NCI-H1436 treated with DMSO at 0.1 percent for 48 hours (cell line): ENCODE measurements around the gene ADCY5.

ENCODE experiments used
- DNase-seq: peaks from one replicate; lab custom pipeline; 2025; lab: John Stamatoyannopoulos, UW

ADCY5 gene

GRCh38 chr3:123367467-123368154, 81.3 kb downstream of the ADCY5 start:
- no peak for DNase-seq

- no peak for DNase-seq
These were observed 83.3 kb downstream of the ADCY5 start for GRCh38 chr3:123365450-123366143.

GRCh38 chr3:123361071-123361470, 87.8 kb downstream of the ADCY5 start:
- no peak for DNase-seq

- no peak for DNase-seq
These were observed 91.6 kb downstream of the ADCY5 start for GRCh38 chr3:123357275-123357674.

- no peak for DNase-seq
These were observed 95.0 kb downstream of the ADCY5 start for GRCh38 chr3:123353850-123354233.

- DNase-seq = no peak
These were observed 95.6 kb downstream of the ADCY5 start for GRCh38 chr3:123353227-123353849.

- DNase-seq = no peak
These were observed 96.7 kb downstream of the ADCY5 start for GRCh38 chr3:123352134-123352554.

- no peak for DNase-seq
These were observed 97.4 kb downstream of the ADCY5 start for GRCh38 chr3:123351501-123351900.

GRCh38 chr3:123350971-123351370, 97.9 kb downstream of the ADCY5 start:
- no peak for DNase-seq

GRCh38 chr3:123349566-123350435, 99.1 kb downstream of the ADCY5 start:
- DNase-seq = no peak

GRCh38 chr3:123349201-123349535, 99.7 kb downstream of the ADCY5 start:
- DNase-seq = no peak

GRCh38 chr3:123348471-123349200, 100.3 kb downstream of the ADCY5 start:
- DNase-seq = no peak

- no peak for DNase-seq
These were observed 101.1 kb downstream of the ADCY5 start for GRCh38 chr3:123347691-123348264.

GRCh38 chr3:123347205-123347604, 101.7 kb downstream of the ADCY5 start:
- DNase-seq = no peak

GRCh38 chr3:123346021-123346420, 102.9 kb downstream of the ADCY5 start:
- no peak for DNase-seq

- no peak for DNase-seq
These were observed 103.8 kb downstream of the ADCY5 start for GRCh38 chr3:123344907-123345594.

- DNase-seq = no peak
These were observed 104.5 kb downstream of the ADCY5 start for GRCh38 chr3:123344175-123344906.

GRCh38 chr3:123343296-123344174, 105.4 kb downstream of the ADCY5 start:
- DNase-seq = no peak

GRCh38 chr3:123342631-123343080, 106.2 kb downstream of the ADCY5 start:
- no peak for DNase-seq
